Measurements from ENCODE around the gene ANXA11.

ANXA11 gene

DNA sequence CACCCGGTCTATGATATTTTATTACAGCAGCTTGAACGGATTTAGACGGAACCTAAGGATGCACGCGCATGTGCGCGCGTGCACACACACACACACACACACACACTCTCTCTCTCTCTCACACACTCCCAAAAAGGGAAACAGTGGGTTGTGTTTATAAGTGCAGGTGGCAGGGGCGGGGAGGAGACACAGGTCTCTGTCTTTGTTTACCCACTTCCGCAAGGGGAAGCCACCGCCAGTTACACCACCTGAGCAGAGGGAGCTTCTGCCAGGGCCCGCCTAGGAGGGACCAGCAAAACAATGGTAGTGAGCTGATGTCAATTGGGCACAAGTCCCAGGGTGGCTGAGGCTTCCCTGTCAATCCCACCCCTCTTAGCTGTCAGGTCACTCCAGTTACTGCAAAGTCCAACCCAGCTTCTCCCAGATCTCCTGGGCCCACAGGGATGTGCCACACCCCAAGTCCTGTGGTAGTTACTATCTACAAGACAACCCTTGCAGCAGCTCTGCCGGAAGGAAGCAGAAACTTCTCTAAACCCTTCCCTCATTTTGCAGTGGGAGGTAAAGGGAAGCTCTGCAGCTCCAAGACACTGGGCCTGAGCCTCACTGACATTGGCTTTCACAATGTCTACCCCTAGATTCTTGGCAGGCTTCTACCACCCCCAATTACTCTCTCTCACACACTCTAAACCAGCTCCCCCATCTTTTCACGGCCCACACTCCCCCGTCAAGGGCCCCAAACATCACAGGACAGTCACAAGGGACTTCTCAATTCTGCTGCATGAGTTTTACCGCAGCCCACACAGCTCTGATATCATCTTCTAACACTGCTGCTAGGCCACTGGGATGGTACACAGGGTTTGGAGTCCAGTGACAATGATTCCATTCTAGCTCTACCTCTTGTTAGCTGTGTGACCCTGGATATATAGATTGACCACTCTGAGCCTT lies 17.6 kb downstream of the ANXA11 start:
- DNase-seq (ENCODE audit: low spot score), result no peak

GRCh38 chr10:80187060-80187459 lies 18.3 kb downstream of the ANXA11 start:
- no peak for DNase-seq (ENCODE audit: low spot score)

DNA sequence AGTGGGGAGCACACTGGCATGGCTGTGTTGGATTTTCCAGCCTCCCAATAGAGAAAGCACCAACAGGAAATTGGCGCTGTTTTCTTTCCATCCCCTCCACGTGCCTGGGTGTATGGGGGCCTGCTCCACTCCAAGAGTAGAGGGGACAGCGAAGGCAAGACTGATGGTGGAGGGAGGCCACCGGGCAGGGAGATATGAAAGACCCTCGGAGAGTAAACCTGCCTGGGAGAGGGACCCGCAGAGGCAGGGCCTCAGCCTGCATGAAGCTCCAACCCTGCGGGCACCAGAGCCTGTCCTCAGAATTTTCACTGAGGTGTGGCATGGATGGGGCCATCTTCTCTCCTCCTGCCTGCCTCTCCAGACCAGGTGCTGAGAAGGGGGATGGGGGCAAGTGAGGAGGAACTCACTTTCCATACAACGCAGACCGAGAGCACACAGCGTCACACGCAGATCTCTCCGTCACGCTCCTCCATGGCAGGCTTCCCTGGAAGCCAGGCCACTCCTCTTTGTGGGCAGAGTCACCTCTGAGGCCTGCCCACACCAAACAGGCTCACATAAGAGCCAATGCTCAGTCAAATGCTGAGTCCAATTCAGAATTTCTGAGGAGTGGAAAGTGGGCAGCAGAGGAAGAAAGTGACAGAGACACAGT lies 18.8 kb downstream of the ANXA11 start:
- DNase-seq (ENCODE audit: low spot score), result no peak

DNA sequence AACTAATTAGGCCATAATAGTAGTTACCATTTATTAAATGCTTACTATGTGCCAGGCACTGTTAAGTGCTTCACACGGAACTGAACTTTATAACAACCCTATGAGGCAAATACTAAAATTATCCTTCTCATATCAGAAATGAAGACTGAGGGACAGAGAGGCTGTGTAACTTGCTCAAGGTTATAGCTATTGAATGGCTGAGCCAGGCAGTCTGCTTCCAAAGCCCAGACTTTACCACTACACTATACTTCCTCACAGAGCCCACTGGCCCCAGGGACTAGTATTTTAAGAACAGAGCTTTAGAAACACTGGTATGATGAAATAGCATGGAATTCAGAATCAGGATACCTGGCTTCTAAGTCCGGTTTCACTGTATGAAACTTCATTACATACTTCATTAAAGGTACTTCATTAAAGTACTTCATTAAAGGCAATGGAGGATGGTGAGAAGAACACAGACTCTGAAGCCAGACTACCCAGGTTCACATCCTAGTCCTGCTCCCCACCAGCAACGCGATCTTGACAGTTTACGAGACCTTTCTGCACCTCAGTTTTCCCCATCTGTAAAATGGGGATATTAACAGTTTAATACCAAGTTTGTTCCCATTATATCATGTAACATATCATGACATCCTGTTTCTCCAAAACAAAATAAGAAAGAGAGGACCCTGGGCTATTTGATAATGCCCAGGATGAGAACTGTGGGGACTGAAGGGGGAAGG lies 19.6 kb downstream of the ANXA11 start:
- DNase-seq (ENCODE audit: low spot score), result no peak

- no peak for DNase-seq (ENCODE audit: low spot score)
Observed at GRCh38 chr10:80184291-80184690, 21.0 kb downstream of the ANXA11 start.

DNA sequence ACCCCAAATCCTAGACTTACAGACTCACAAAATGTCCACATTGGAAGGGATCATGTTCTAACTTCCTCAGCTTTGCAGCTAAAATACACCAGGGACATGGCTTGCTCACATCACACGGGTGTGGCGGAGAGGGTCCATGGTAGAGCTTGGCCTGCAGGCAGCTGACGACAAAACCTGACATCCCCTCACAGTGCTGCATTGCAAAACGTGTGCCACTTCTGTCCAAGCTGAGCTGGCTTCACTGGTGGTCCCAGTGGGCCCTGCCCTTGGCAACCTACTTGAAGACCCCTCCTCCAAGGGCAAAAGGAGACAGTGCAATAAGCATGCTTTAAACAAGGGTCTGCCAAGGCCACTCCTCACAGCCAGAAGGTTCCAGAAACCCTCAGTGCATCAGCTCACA lies 21.9 kb downstream of the ANXA11 start:
- no peak for DNase-seq (ENCODE audit: low spot score)

DNA sequence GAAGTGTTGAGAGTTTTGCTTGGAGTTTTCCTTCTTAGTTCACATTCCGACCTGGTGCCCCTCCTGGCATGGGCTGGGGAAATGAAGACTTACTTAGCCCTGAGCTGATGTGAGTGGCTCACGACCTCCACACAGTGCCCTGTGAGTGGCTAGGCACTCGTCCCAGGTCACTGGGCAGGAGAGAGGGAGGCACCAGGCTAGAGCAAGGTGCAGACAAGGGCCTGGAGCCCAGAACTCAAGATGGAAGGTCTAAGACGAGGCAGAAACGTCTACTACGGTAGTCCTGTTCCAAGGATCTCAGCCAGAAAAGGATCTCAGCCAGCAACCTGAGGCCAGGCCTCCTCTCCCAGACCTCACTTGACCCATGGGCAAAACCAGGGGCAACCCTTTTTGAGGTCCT lies 22.4 kb downstream of the ANXA11 start:
- DNase-seq (ENCODE audit: low spot score), result no peak

GRCh38 chr10:80177781-80178636 lies 27.3 kb downstream of the ANXA11 start:
- peak; percentile 57 for DNase-seq (ENCODE audit: low spot score)

GRCh38 chr10:80176526-80176925 lies 28.8 kb downstream of the ANXA11 start:
- DNase-seq (ENCODE audit: low spot score), result no peak

DNA sequence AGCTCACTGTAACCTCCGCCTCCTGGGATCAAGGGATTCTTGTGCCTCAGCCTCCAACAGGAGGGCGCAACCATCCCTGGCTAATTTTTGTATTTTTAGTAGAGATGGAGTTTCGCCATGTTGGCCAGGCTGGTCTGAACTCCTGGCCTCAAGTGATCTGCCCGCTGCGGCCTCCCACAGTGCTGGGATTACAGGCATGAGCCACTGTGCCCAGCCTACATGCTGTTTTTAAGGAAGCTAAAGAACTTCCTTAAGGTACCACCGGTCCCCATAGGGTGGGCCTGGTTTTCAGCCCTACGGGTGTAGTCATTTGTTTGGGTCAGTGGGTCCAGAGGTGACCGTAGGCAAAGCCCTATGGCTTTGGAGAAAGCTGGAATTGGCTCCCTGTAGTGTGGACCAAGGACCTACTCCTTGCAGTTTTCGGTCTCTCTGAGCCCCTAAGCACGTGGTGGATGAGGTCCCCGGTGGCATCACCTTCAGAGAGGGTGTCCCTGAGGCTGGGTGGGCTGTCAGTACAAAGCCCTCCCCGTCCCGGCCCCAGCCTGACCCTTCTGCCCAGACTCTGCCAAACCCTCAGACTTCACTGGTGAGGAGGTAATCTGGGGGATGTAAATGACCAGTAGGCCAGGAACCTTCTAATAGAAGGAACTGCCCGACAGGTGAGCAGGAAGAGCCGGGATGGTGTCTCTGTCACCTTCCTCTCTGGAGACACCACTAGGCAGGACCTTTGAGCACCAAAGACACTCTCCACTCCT lies 30.5 kb downstream of the ANXA11 start:
- DNase-seq (ENCODE audit: low spot score), result no peak

GRCh38 chr10:80173466-80173865 lies 31.9 kb downstream of the ANXA11 start:
- DNase-seq (ENCODE audit: low spot score), result no peak

- DNase-seq (ENCODE audit: low spot score), result peak; percentile 55
Observed at GRCh38 chr10:80172896-80173295, 32.4 kb downstream of the ANXA11 start.

GRCh38 chr10:80171248-80171660 lies 34.1 kb downstream of the ANXA11 start:
- no peak for DNase-seq (ENCODE audit: low spot score)

DNA sequence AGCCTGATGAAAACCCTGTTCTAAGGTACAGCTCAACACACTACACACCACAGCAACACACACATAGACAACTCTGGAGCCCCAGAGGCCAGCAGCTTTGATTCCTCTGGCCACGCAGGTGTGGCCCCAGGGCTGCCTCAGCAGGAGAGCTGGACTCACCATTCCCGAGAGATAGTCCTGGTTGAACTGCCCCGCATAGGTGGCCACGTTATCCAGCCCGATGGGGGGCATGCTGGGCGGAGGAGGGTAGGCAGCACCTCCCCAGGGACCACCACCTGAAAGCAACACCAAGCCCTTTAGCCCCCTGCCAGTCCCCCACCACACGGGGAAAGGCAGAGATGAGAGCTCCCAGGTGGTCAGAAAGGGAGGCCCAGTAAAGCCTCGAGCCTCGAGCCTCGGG lies 34.7 kb downstream of the ANXA11 start:
- DNase-seq (ENCODE audit: low spot score), result no peak

DNA sequence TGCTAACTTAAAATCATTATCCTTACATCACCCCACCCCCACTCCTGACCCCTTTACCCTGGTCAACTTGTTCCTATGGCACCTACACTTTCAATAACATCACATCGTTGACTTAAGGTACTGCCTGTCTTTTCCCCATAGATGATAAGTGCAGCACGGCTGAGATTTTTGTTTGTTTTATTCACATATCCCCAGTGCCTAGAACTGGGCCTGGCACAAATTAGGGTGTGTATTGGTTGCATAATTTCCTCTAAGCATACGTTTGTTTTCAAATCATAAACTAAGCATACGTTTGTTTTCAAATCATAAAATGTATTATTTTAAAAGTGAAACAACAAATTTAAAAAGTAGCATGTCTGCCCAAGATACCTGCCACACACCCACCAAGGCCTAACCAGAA lies 35.3 kb downstream of the ANXA11 start:
- DNase-seq (ENCODE audit: low spot score), result no peak

GRCh38 chr10:80168679-80169380 lies 36.5 kb downstream of the ANXA11 start:
- peak; percentile 44 for DNase-seq (ENCODE audit: low spot score)

DNA sequence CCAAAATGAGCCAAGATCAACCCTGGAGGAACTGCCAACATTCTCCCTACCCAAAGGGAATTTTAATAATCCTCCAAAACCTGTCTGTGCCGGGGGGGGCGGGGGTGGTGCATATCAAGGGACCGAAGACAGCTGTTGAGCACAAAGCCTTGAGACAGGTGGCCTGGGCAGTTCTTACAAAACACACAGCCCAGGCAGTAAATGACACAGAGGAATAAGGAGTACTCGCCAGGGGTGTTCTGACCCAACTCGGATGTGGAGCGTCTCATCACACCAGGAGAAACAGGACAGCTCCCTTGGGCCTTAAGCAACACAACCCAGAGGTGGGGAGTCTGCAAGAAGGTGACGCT lies 37.2 kb downstream of the ANXA11 start:
- no peak for DNase-seq (ENCODE audit: low spot score)

DNA sequence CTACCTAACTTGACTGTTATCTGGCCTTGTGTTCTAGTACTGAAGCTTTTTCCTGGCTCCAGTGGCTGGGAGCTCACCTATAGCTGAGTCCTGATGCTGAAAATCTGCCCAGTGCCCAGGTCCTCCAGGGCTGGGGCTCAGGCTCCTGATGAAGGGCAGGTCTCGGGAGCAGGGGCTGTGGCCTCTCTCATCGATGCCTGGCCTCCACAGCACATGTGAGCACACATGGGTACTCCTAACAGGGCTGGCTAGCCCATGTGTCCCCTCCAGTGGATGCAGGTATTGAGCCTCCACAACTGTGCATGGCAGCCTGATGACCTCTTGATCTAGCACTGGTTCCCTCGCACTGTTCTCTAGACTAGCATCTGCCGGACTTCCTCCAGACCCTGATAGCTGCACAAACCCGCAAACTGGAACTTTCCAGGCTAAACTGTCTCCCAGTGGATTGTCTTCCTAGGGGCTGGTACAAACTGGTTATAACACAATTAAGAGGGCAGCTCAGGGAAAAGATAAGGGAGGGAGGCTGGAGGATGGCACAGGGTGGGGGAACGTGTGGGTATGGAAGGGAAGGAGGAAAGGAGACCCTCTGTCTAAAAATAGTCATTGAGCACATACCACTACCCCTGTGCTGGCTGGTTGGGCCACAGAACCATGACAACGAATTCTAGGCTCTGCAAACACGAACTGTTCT lies 37.7 kb downstream of the ANXA11 start:
- DNase-seq (ENCODE audit: low spot score), result no peak

DNA sequence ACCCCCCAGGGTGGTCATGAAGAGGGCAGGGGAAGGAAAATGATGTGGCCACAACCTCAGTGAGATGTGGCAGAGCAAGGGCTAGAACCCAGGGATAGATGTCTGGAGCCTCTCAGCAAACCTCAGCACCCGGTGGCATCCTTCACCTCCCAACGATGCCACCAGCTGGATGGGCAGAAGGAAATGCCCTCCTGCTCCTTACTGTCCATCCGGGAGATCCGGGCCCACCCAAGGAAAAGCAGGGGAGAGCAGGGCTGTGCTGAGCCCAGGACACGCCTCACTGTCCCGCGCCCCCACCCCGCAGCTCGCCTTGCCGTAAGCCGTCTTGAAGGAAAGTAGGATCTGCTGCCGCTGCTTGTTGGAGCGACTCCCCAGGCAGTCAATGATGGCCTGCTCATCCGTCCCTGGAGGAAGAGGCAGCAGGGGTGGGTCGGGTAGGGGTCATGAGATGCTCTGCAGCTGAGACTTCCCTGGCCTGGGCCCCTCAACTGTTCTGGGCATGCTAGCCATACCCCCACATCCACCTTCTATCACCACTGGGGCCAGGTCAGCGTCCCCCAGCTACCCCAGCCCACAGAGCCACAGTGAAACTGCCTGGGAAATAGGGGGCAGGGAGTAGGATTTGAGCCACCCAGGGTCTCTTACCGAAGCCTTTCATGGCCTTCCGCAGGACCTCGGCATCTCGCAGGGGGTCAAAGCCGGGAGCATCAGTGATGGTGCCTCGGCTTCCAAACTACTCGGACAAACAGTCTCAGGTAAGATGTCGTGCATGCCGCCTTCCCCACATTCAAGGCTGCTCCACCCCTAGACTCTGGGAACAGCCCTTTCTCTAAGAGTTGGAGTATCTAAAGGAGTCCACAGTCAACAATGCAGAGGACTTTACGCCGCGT lies 38.5 kb downstream of the ANXA11 start:
- no peak for DNase-seq (ENCODE audit: low spot score)
